HG02870 (cell line): ENCODE results near the gene MEN1.
"Not testable (repeated sequence)": the region's sequence is repeated elsewhere in the genome, so short reads cannot be mapped to it uniquely, and the experiment has no call there.

Source experiments
- ATAC-seq: cut with Tn5 transposase; IDR thresholded peaks from one replicate; pipeline ENCODE4 v1.9.1; 2021; ENCODE audit warnings: mild to moderate bottlenecking, moderate library complexity; ENCODE audit not compliant: unreplicated experiment

MEN1 gene

GRCh38 chr11:64846998-64847666, 36.8 kb upstream of the MEN1 start:
- no peak for ATAC-seq

GRCh38 chr11:64845776-64846129, 35.4 kb upstream of the MEN1 start:
- not testable (repeated sequence) for ATAC-seq

GRCh38 chr11:64845129-64845775, 34.9 kb upstream of the MEN1 start:
- ATAC-seq, result no peak

GRCh38 chr11:64844330-64845128, 34.2 kb upstream of the MEN1 start, which contains the start of gene CDC42BPG:
Gene CDC42BPG, minus strand, starts transcription at chr11:64844653. Its CDS starts 84 bp downstream, at chr11:64844569.
- ATAC-seq, result no peak

GRCh38 chr11:64843686-64844329, 33.5 kb upstream of the MEN1 start:
- ATAC-seq, result no peak

- ATAC-seq, result no peak
Observed at GRCh38 chr11:64842851-64843685, 32.7 kb upstream of the MEN1 start.

- no peak for ATAC-seq
Observed at GRCh38 chr11:64842366-64842759, 32.0 kb upstream of the MEN1 start.

- ATAC-seq, result no peak
Observed at GRCh38 chr11:64841592-64842365, 31.4 kb upstream of the MEN1 start.

- ATAC-seq, result no peak
Observed at GRCh38 chr11:64839887-64840782, 29.8 kb upstream of the MEN1 start.

- ATAC-seq, result no peak
Observed at GRCh38 chr11:64839335-64839734, 29.0 kb upstream of the MEN1 start.

GRCh38 chr11:64838600-64839334, 28.4 kb upstream of the MEN1 start:
- no peak for ATAC-seq

- no peak for ATAC-seq
Observed at GRCh38 chr11:64837887-64838351, 27.6 kb upstream of the MEN1 start.

GRCh38 chr11:64836448-64837072, 26.2 kb upstream of the MEN1 start:
- ATAC-seq, result no peak

GRCh38 chr11:64835616-64836447, 25.5 kb upstream of the MEN1 start:
- ATAC-seq, result no peak

- ATAC-seq, result no peak
Observed at GRCh38 chr11:64834723-64835615, 24.6 kb upstream of the MEN1 start.
